Measurements from ENCODE around the gene TBXT.

DNA sequence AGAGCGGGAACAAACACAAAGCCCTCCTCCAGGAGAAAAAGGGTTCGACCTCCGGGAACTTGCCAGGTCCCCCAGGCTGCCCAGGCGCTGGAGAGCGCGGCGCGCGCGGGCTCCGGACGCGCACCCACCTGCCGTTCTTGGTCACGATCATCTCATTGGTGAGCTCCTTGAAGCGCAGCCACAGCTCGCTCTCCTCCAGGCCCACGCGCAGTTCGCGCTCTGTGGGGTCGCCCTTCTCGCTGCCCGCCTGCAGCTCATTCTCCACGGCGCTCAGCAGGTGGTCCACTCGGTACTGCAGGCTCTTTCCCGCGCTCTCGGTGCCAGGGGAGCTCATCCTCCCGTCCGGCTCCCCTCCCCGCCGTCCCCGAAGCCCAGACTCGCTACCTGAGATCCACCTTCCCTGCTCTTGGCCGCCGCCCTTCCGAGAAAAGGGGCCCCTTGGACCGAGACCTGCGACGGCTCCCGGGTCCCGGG is 356 bp downstream of the TBXT start:
- TF ChIP-seq TAF1 (IDR thresholded peaks at IDR 0.05; ENCODE audit: borderline replicate concordance, insufficient read depth, low read length) (no peak), POLR2AphosphoS5 (IDR thresholded peaks at IDR 0.05; ENCODE audit: low read depth, low read length) (no peak)
